Adrenal gland (tissue), 12 donors: ENCODE results near the gene CLASP1. TPM values are rescaled to one million over a fixed set of nuclear protein-coding genes. Genes with fewer than 3 reads are reported as not detected.

Experiments
- DNase-seq, 7 donors: peaks; one replicate each; pipeline ENCODE4 v3.0.0-alpha.2; 2019 to 2020
- H3K27ac ChIP-seq, 5 donors: fragments of 200-600 bp; sonication (generic) in 4 of 5; 1 replicate in 3 of 5; 2 replicates in 2 of 5; pipeline versions ENCODE4 v1.5.1 to v1.8.0; 2016 to 2020; ENCODE audit warnings: mild to moderate bottlenecking in 1 of 5
- H3K27me3 ChIP-seq: fragments of 200-600 bp; 2 replicates; pipeline ENCODE4 v1.8.0; 2021
- H3K36me3 ChIP-seq, 2 donors: fragments of 200-600 bp; replicated peaks in 1 of 2; 1 replicate in 1 of 2; 2 replicates in 1 of 2; pipeline versions ENCODE4 v1.5.1 to v1.8.0; 2018 to 2022
- H3K4me1 ChIP-seq, 2 donors: fragments of 200-600 bp; replicated peaks in 1 of 2; 1 replicate in 1 of 2; 2 replicates in 1 of 2; pipeline versions ENCODE4 v1.5.1 to v1.8.0; 2018 to 2021
- H3K4me3 ChIP-seq, 4 donors: fragments of 200-600 bp; sonication (generic) in 3 of 4; one replicate each; pipeline ENCODE4 v1.5.1; 2016 to 2018
- H3K9me3 ChIP-seq, 3 donors: fragments of 200-600 bp; sonication (generic) in 1 of 3; replicated peaks in 1 of 3; 1 replicate in 2 of 3; 2 replicates in 1 of 3; pipeline versions ENCODE4 v1.5.1 to v1.8.0; 2016 to 2021
- CTCF ChIP-seq, 6 experiments: fragments of 450-650 bp in 4 of 6; fragments of 200-600 bp in 2 of 6; sonication (generic) in 1 of 6; IDR thresholded peaks; 1 replicate in 5 of 6; 2 replicates in 1 of 6; pipeline versions ENCODE4 v1.5.1 to v1.8.0; 2016 to 2021; ENCODE audit warnings: antibody characterized with exemption in 6 of 6, mild to moderate bottlenecking in 2 of 6, moderate library complexity in 1 of 6
- POLR2A ChIP-seq, 2 donors: fragments of 450-650 bp; IDR thresholded peaks; one replicate each; pipeline ENCODE4 v1.6.1; 2017; ENCODE audit warnings: antibody characterized with exemption in 2 of 2, mild to moderate bottlenecking in 2 of 2, moderate library complexity in 1 of 2
- WGBS, 4 donors: extraction: QIAGEN DNeasy Blood & Tissue Kit in 2 of 4; methylation state at CpG; one replicate each; pipeline versions ENCODE4 v1.1.5 to v1.1.7; 2013 to 2017; 5-methylcytosine and 5-hydroxymethylcytosine counted together
- intact Hi-C, 2 donors: fragments of 100-400 bp; cut with DNase I; formaldehyde crosslinking; loops; one replicate each; pipeline versions ENCODE4 v1.14.1 to v1.15.0; 2022 to 2023
- polyA plus RNA-seq, 3 donors: library from polyadenylated mRNA; stranded (reverse); fragments of 200-250 nt in 2 of 3; fragments of 350-450 nt in 1 of 3; fragmentation: Illumina TruSeq in 1 of 3; extraction: RNeasy Lipid Tissue Mini Kit (QIAGEN cat#74804) in 1 of 3; gene quantifications; one replicate each; pipeline ENCODE4 v1.2.3, GENCODE V29; 2013 to 2014
- total RNA-seq, 9 donors: library from RNA; depleted of rRNA in 4 of 9; stranded (reverse); fragments of >200 nt in 4 of 9; fragments of 120-200 nt in 1 of 9; fragmentation: NEBNext Ultra II Directional in 1 of 9; extraction: Animal tissue kit (Norgen Biotek cat#: 25700) in 1 of 9; gene quantifications; one replicate each; pipeline versions ENCODE4 v1.1.0 to v1.2.4, GENCODE V29; 2013 to 2023
- donor health status: healthy with polysubstance abuse.
- donor health status: Bipolar disorder and iron deficiency.
- donor health status: DM: yes; HTN: yes; CAD: no.
- donor health status: DM: no; HTN: no; CAD: no.
- donor health status: DM: no; HTN: no; CAD: no.
- donor health status: DM: yes; HTN: yes; CAD: no.

CLASP1 gene
- total and polyA plus RNA-seq, 12 donors, result 14.9 to 66.1 (median 53.4) TPM

- Histone ChIP-seq H3K36me3 (no peaks in the 10 kb centered on the region), H3K4me1 (no peaks in the 10 kb centered on the region), H3K4me3 (no peak overlapping the region), H3K9me3 (no peaks in the 10 kb centered on the region), H3K27ac (no peak overlapping the region), H3K27me3 (no peaks in the 10 kb centered on the region)
- peak in 2 of 7 donors; percentile 11 to 21 for DNase-seq
- WGBS, 4 donors, result 86 to 94% (median 89%) methylated on average over 15 of the region's 15 CpGs
- intact Hi-C loops, result no loop called here
- no peak for TF ChIP-seq CTCF (IDR thresholded peaks at IDR 0.05)
- no peak for TF ChIP-seq POLR2A (IDR thresholded peaks at IDR 0.05)
Measured at GRCh38 chr2:121330921-121331320, 318.3 kb downstream of the CLASP1 start.

- no peaks in the 10 kb centered on the region for H3K9me3 ChIP-seq
- TF ChIP-seq POLR2A (IDR thresholded peaks at IDR 0.05) (no peak), CTCF (IDR thresholded peaks at IDR 0.05) (no peak)
- no peaks in the 10 kb centered on the region for H3K4me1 ChIP-seq
- no peak overlapping the region for H3K27ac ChIP-seq
- no peaks in the 10 kb centered on the region for H3K36me3 ChIP-seq
- H3K27me3 ChIP-seq, result no peaks in the 10 kb centered on the region
- DNase-seq, result peak in 1 of 7 donors; percentile 9
- no peak overlapping the region for H3K4me3 ChIP-seq
- intact Hi-C loops, result no loop called here
- WGBS, 4 donors, result 85 to 91% (median 88%) methylated on average over 4 to 6 of the region's 6 CpGs
Measured at GRCh38 chr2:121329786-121330185, 319.5 kb downstream of the CLASP1 start.

DNA sequence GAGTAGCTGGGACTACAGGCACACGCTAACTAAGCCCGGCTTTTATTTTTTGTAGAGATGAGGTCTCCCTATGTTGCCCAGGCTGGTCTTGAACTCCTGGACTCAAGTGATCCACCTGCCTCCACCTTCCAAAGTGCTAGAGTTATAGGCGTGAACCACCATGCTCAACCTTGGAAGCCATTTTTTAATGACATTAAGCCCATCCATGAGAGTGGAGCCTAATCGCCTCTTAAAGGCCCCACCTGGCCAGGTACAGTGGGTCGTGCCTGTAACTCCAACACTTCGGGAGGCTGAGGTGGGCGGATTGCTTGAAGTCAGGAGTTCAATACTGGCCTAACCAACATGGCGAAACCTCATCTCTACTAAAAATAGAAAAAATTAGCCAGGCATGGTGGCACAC lies 322.6 kb downstream of the CLASP1 start:
- Histone ChIP-seq H3K27me3 (no peaks in the 10 kb centered on the region), H3K4me1 (no peaks in the 10 kb centered on the region), H3K4me3 (no peak overlapping the region), H3K9me3 (no peaks in the 10 kb centered on the region), H3K36me3 (no peaks in the 10 kb centered on the region), H3K27ac (no peak overlapping the region)
- WGBS, 4 donors, result 87 to 98% (median 95%) methylated on average over 8 of the region's 8 CpGs
- intact Hi-C loops, result no loop called here
- TF ChIP-seq POLR2A (IDR thresholded peaks at IDR 0.05), result no peak
- TF ChIP-seq CTCF (IDR thresholded peaks at IDR 0.05), result no peak
- peak in 2 of 7 donors; percentile 3 to 20 for DNase-seq

DNA sequence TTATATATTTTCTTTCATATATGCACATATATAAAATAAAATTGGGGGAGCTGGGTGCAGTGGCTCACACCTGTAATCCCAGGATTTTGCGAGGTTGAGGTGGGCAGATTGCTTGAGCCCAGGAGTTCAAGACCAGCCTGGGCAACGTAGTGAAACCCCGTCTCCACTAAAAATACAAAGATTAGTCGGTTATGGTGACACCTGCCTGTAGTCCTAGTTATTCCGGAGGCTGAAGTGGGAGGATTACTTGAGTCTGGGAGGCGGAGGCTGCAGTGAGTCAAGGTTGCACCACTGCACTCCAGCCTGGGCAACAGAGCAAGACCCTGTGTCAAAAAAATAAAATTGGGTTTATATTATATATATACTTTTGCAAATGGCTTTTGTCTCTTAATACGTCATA lies 324.7 kb downstream of the CLASP1 start:
- H3K36me3 ChIP-seq, result no peaks in the 10 kb centered on the region
- H3K4me1 ChIP-seq, result no peaks in the 10 kb centered on the region
- intact Hi-C loops, result no loop called here
- peak in 1 of 7 donors; percentile 9 for DNase-seq
- no peak overlapping the region for H3K27ac ChIP-seq
- 89 to 94% (median 92%) methylated on average over 7 of the region's 7 CpGs for WGBS, 4 donors
- no peaks in the 10 kb centered on the region for H3K27me3 ChIP-seq
- H3K4me3 ChIP-seq, result no peak overlapping the region
- H3K9me3 ChIP-seq, result no peaks in the 10 kb centered on the region
- TF ChIP-seq CTCF (IDR thresholded peaks at IDR 0.05) (no peak), POLR2A (IDR thresholded peaks at IDR 0.05) (no peak)
